Measurements from ENCODE around the gene MTG1.

GRCh38 chr10:133362846-133363245, 31.1 kb upstream of the MTG1 start:
- TF ChIP-seq CTCF (IDR thresholded peaks at IDR 0.05), result no peak
- TF ChIP-seq POLR2A (IDR thresholded peaks at IDR 0.05), result no peak
